Hair follicular keratinocyte (primary cell): ENCODE measurements around the gene ACAD10. TPM values are rescaled to one million over a fixed set of nuclear protein-coding genes. Genes with fewer than 3 reads are reported as not detected.

Source experiments
- total RNA-seq: library from RNA; depleted of rRNA; stranded (reverse); fragments of >200 nt; gene quantifications from 2 replicates; pipeline ENCODE4 v1.2.3, GENCODE V29; 2015

Gene ACAD10
- 14.6 and 17.2 TPM in 2 replicates for total RNA-seq

GRCh38 chr12:111685811-111686573, at the start of gene ACAD10, which contains the start of gene BRAP:
TSS of gene ACAD10 (plus strand) at chr12:111686053. CDS start at chr12:111692710, 6,657 bp downstream.
TSS of gene BRAP (minus strand) at chr12:111685956. CDS start at chr12:111685792, 164 bp downstream.

GRCh38 chr12:111766608-111767361, 80.9 kb downstream of the ACAD10 start, which contains the start of gene ALDH2:
TSS of gene ALDH2 (plus strand) at chr12:111766933. CDS start at chr12:111766983, 50 bp downstream.

Other genes starting within 250 kb of the ACAD10 start
- 11.2 and 11.5 TPM in 2 replicates for gene ATXN2, start 86.7 kb upstream of the ACAD10 start, total RNA-seq
- 10.9 and 12.3 TPM in 2 replicates for gene BRAP, start 97 bp upstream of the ACAD10 start, total RNA-seq
- 24.1 and 49.0 TPM in 2 replicates for gene ALDH2, start 80.9 kb downstream of the ACAD10 start, total RNA-seq
- gene MAPKAPK5, start 156.2 kb downstream of the ACAD10 start, total RNA-seq, result 52.4 and 56.6 TPM in 2 replicates